Loucy (cell line): ENCODE data around the gene GGA1.

ENCODE experiments used
- H2AFZ ChIP-seq: fragments of 200-600 bp; sonication (generic); 2 replicates; pipeline ENCODE4 v1.6.0; 2016; ENCODE audit warnings: antibody characterized with exemption, mild to moderate bottlenecking, low read length, moderate library complexity
- H3F3A ChIP-seq: fragments of 200-600 bp; 2 replicates; pipeline ENCODE4 v1.6.0; 2016; ENCODE audit warnings: antibody characterized with exemption, low read depth, mild to moderate bottlenecking
- H3K27me3 ChIP-seq: fragments of 200-600 bp; sonication (generic); 2 replicates; pipeline ENCODE4 v1.6.1; 2014; ENCODE audit warnings: low read length, mild to moderate bottlenecking; ENCODE audit not compliant: insufficient read depth, poor library complexity, severe bottlenecking
- H3K36me3 ChIP-seq: fragments of 200-600 bp; sonication (generic); 2 replicates; pipeline ENCODE4 v1.6.1; 2016; ENCODE audit warnings: low read length; ENCODE audit not compliant: insufficient read depth
- H3K4me1 ChIP-seq: fragments of 200-600 bp; sonication (generic); 2 replicates; pipeline ENCODE4 v1.5.1; 2014; ENCODE audit warnings: low read length, mild to moderate bottlenecking; ENCODE audit not compliant: insufficient read depth, poor library complexity, severe bottlenecking
- H3K4me2 ChIP-seq: fragments of 200-600 bp; sonication (generic); 2 replicates; pipeline ENCODE4 v1.6.0; 2014; ENCODE audit warnings: antibody characterized with exemption, low read length, low read depth, mild to moderate bottlenecking; ENCODE audit not compliant: poor library complexity, severe bottlenecking
- H3K4me3 ChIP-seq: fragments of 200-600 bp; sonication (generic); 2 replicates; pipeline ENCODE4 v1.5.1; 2014; ENCODE audit warnings: low read length, mild to moderate bottlenecking, mixed read lengths; ENCODE audit not compliant: poor library complexity, severe bottlenecking
- H3K79me2 ChIP-seq: fragments of 200-600 bp; sonication (generic); 2 replicates; pipeline ENCODE4 v1.6.1; 2014; ENCODE audit warnings: low read length; ENCODE audit not compliant: insufficient read depth
- H3K9ac ChIP-seq: fragments of 200-600 bp; sonication (generic); 2 replicates; pipeline ENCODE4 v1.6.0; 2014; ENCODE audit warnings: mild to moderate bottlenecking, low read depth, low read length, moderate library complexity; ENCODE audit not compliant: poor library complexity, severe bottlenecking
- H3K9me2 ChIP-seq: fragments of 200-600 bp; sonication (generic); replicated peaks from 2 replicates; pipeline ENCODE4 v1.6.1; 2016; ENCODE audit warnings: low read depth, low read length, mixed read lengths
- H3K9me3 ChIP-seq: fragments of 200-600 bp; sonication (generic); 2 replicates; pipeline ENCODE4 v1.6.1; 2014; ENCODE audit warnings: mild to moderate bottlenecking, antibody characterized with exemption, low read length, low read depth; ENCODE audit not compliant: insufficient read depth
- H4K20me1 ChIP-seq: fragments of 200-600 bp; sonication (generic); 2 replicates; pipeline ENCODE4 v1.6.0; 2014; ENCODE audit warnings: antibody characterized with exemption, low read length, mild to moderate bottlenecking; ENCODE audit not compliant: insufficient read depth, poor library complexity, severe bottlenecking
- EZH2phosphoT487 ChIP-seq: fragments of 200-600 bp; IDR thresholded peaks from 2 replicates; pipeline ENCODE4 v1.6.1; 2018; ENCODE audit warnings: antibody characterized with exemption, mild to moderate bottlenecking, moderate library complexity, borderline replicate concordance
- TF ChIP-seq, protein P1 (sequence below): fragments of 200-600 bp; sonication (generic); conservative IDR thresholded peaks from 2 replicates; pipeline ENCODE4 v1.5.1; 2014; ENCODE audit warnings: mild to moderate bottlenecking, antibody characterized with exemption, low read length

Gene GGA1

DNA sequence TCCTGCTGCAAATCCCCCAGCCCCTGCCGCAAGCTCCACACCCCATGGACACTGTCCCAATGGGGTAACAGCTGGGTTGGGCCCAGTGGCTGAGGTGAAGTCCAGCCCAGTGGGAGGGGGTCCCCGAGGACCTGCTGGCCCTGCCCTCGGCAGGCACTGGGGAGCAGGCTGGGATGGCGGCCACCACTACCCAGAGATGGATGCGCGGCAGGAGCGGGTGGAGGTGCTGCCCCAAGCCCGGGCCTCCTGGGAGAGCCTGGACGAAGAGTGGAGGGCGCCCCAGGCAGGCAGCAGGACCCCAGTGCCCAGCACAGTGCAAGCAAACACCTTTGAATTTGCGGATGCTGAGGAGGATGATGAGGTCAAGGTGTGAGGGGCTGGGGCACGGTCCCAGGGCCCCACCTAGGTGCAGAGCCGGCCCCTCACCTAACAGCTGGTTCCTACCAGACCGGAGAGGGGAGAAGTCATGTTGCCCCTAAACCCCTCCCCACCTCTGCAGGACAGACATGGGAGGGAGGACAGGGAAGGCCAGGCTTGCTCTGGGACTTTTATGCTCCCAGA, 40.1 kb upstream of the GGA1 start:
- Histone ChIP-seq H3K4me3 (no peak overlapping the region), H3F3A (no peaks in the 10 kb centered on the region), H3K9ac (no peak overlapping the region), H3K36me3 (no peaks in the 10 kb centered on the region), H3K79me2 (no peaks in the 10 kb centered on the region), H2AFZ (no peak overlapping the region), H3K9me2 (no peaks in the 10 kb centered on the region), H3K4me2 (no peak overlapping the region), H3K9me3 (no peaks in the 10 kb centered on the region), H4K20me1 (peaks cover 3% of the 10 kb centered on the region), H3K27me3 (peaks cover 65% of the 10 kb centered on the region), H3K4me1 (peaks cover 15% of the 10 kb centered on the region)
- TF ChIP-seq, protein P1, sequence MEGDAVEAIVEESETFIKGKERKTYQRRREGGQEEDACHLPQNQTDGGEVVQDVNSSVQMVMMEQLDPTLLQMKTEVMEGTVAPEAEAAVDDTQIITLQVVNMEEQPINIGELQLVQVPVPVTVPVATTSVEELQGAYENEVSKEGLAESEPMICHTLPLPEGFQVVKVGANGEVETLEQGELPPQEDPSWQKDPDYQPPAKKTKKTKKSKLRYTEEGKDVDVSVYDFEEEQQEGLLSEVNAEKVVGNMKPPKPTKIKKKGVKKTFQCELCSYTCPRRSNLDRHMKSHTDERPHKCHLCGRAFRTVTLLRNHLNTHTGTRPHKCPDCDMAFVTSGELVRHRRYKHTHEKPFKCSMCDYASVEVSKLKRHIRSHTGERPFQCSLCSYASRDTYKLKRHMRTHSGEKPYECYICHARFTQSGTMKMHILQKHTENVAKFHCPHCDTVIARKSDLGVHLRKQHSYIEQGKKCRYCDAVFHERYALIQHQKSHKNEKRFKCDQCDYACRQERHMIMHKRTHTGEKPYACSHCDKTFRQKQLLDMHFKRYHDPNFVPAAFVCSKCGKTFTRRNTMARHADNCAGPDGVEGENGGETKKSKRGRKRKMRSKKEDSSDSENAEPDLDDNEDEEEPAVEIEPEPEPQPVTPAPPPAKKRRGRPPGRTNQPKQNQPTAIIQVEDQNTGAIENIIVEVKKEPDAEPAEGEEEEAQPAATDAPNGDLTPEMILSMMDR: no peak
- no peak for TF ChIP-seq EZH2phosphoT487

DNA sequence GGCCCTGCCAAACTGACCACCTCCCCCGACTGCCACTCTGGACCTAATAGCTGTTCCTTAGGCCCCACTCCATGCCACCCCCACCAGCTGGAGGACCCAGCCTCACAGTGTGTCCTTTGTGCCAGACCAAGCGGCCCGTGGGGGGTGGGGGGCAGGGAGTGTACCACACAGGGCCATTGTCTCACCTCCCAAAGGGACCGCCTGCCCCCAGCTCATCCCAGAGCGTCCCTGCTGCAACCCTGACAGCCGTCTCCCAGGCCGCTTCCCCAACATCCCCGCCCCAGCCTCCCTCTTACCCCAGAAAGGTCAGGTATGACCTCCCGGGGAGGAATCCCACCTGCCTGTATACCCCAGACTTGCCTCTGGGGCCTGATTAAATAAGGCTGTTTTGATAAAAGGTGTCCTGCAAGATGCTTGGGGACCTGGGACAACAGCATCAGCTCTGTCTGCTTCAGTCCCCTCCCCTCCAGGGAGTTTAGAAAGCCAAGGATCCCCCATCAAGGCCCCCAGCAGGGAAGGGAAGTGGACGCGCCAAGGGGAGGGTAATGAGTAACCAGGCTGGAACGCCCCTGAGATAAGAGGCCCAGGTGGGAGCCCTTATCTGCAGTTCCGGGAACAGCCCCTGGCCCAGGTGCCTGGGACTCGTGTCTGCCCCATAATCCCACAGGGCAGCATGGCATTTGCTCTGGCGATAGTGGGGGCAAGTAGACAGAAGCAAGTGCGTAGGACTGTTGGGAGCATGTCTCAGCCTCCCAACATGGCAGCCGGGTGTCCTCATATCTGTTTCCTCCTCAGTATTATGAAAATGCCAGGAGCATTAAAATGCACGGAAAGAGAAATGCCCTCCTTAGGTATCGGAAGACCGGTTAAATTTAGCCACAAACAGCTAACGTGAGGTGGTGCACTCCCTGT, 39.4 kb upstream of the GGA1 start:
- Histone ChIP-seq H4K20me1 (peaks cover 3% of the 10 kb centered on the region), H3K27me3 (peaks cover 60% of the 10 kb centered on the region), H2AFZ (no peak overlapping the region), H3K9me2 (no peaks in the 10 kb centered on the region), H3K9ac (no peak overlapping the region), H3K4me2 (no peak overlapping the region), H3K79me2 (no peaks in the 10 kb centered on the region), H3K4me1 (peaks cover 15% of the 10 kb centered on the region), H3K36me3 (no peaks in the 10 kb centered on the region), H3K9me3 (no peaks in the 10 kb centered on the region), H3F3A (no peaks in the 10 kb centered on the region), H3K4me3 (no peak overlapping the region)
- TF ChIP-seq, protein P1: no peak
- no peak for TF ChIP-seq EZH2phosphoT487

DNA sequence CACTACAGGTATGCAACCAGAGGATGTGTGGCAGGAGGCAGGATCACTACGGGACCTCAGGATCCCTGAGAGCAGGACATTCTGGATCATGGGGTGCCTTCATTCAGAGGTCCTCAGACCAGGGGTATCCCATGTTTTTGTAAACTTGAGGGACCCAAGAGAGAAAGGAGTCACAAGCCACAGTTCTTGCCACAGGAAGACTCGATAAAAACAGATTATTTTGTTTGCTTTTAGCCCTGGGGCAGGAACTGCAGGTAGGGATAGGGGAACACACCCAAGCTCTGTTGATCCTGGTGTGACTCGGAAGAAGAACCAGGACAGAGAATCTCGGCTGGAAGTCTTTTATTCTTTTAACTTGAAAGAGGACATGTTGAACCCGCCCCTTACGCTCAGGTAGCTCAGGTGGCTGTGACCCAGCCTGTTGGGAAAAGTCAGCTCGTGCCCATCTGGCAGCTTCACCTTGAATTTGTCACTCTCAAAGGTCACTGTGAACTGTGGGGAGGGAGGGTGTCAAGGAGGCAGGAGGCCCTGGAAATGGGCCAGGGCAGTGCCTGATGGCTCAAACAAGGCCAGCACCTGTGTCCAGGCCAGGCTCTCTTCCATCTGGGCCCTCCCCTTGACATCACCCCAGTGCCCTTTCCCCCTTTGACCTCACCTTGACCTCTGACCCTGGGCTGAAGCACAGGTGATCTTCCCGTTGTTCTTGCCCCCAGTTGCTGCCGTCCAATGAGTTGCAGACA, 38.5 kb upstream of the GGA1 start:
- TF ChIP-seq, protein P1: no peak
- no peak for TF ChIP-seq EZH2phosphoT487
- no peaks in the 10 kb centered on the region for H3K36me3 ChIP-seq
- H3K4me2 ChIP-seq: no peak overlapping the region
- H3K4me3 ChIP-seq: no peak overlapping the region
- no peak overlapping the region for H3K9ac ChIP-seq
- no peak overlapping the region for H2AFZ ChIP-seq
- H3F3A ChIP-seq: no peaks in the 10 kb centered on the region
- H3K4me1 ChIP-seq: peaks cover 15% of the 10 kb centered on the region
- H4K20me1 ChIP-seq: peaks cover 3% of the 10 kb centered on the region
- peaks cover 55% of the 10 kb centered on the region for H3K27me3 ChIP-seq
- H3K79me2 ChIP-seq: no peaks in the 10 kb centered on the region
- H3K9me3 ChIP-seq: no peaks in the 10 kb centered on the region
- no peaks in the 10 kb centered on the region for H3K9me2 ChIP-seq
